ENCODE data around the gene GBP4. TPM values are rescaled to one million over a fixed set of nuclear protein-coding genes. Genes with fewer than 3 reads are reported as not detected.
A peak's percentile ranks its signal among the peaks of the same experiment; 100 is the strongest.

The GBP4 gene
- total RNA-seq, 2 experiments from 2014 or later = 26.5 to 29.9 TPM

- POLR2A ChIA-PET = interaction anchor here (1.2 to 3.1 kb wide), 8 partner anchors 71 to 158 kb away, joined by 3 to 38 read pairs (median 6); partner anchors contain the start of genes GBP2 and GBP5
- DNase-seq = no peak
- Mint-ChIP-seq H3K4me1 (ENCODE audit: low read depth) (peaks cover 71% of the 10 kb centered on the region), H3K36me3 (peaks cover 25% of the 10 kb centered on the region), H3K27me3 (no peaks in the 10 kb centered on the region), H3K27ac (peak overlapping the region; percentile 90), H3K4me3 (peak overlapping the region; percentile 88), H3K9me3 (peaks cover 7% of the 10 kb centered on the region)
- CTCF ChIA-PET = interaction anchor here (0.7 to 2.1 kb wide), 5 partner anchors 77 to 199 kb away, joined by 3 to 12 read pairs (median 3); no protein-coding TSS in a partner anchor
- intact Hi-C loops (cut with micrococcal nuclease) = loop anchor here (1.0 to 5.0 kb wide), 11 partner anchors 28 to 408 kb away; partner anchors contain the start of genes GBP2, GBP3 and GTF2B
Observed at GRCh38 chr1:89199525-89200031, 836 bp upstream of the GBP4 start.

- H3K27ac Mint-ChIP-seq = peak overlapping the region; percentile 90
- peak overlapping the region; percentile 88 for H3K4me3 Mint-ChIP-seq
- H3K36me3 Mint-ChIP-seq = peaks cover 28% of the 10 kb centered on the region
- ChIA-PET POLR2A (interaction anchor here (0.8 to 3.1 kb wide), 12 partner anchors 72 to 159 kb away, joined by 3 to 38 read pairs (median 5); partner anchors contain the start of genes GBP1, GBP2 and GBP5), CTCF (interaction anchor here (1.2 to 1.5 kb wide), 6 partner anchors 71 to 253 kb away, joined by 3 to 8 read pairs (median 4); no protein-coding TSS in a partner anchor)
- H3K27me3 Mint-ChIP-seq = no peaks in the 10 kb centered on the region
- peak; percentile 15 for DNase-seq
- no peaks in the 10 kb centered on the region for H3K9me3 Mint-ChIP-seq
- intact Hi-C loops (cut with micrococcal nuclease) = loop anchor here (1.0 to 5.0 kb wide), 6 partner anchors 59 to 409 kb away; partner anchors contain the start of genes GBP1 and GTF2B
- peaks cover 79% of the 10 kb centered on the region for H3K4me1 Mint-ChIP-seq (ENCODE audit: low read depth)
Observed at GRCh38 chr1:89198081-89198480, 661 bp downstream of the GBP4 start.

GRCh38 chr1:89195476-89195875, 3.3 kb downstream of the GBP4 start:
- ChIA-PET POLR2A (interaction anchor here (1.9 kb wide), 1 partner anchor 69 kb away, joined by 4 read pairs; no protein-coding TSS in a partner anchor), CTCF (interaction anchor here (1.2 kb wide), 1 partner anchor 62 kb away, joined by 4 read pairs; no protein-coding TSS in a partner anchor)
- H3K36me3 Mint-ChIP-seq = peaks cover 44% of the 10 kb centered on the region
- intact Hi-C loops (cut with micrococcal nuclease) = loop anchor here (5.0 kb wide), 4 partner anchors 62 to 412 kb away; partner anchors contain the start of gene GTF2B
- no peaks in the 10 kb centered on the region for H3K27me3 Mint-ChIP-seq
- H3K4me3 Mint-ChIP-seq = peak overlapping the region; percentile 50
- DNase-seq = no peak
- peaks cover 65% of the 10 kb centered on the region for H3K4me1 Mint-ChIP-seq (ENCODE audit: low read depth)
- H3K27ac Mint-ChIP-seq = peak overlapping the region; percentile 76
- no peaks in the 10 kb centered on the region for H3K9me3 Mint-ChIP-seq

GRCh38 chr1:89191314-89191713, 7.4 kb downstream of the GBP4 start:
- Mint-ChIP-seq H3K27me3 (no peaks in the 10 kb centered on the region), H3K9me3 (no peaks in the 10 kb centered on the region), H3K27ac (no peak overlapping the region), H3K4me1 (ENCODE audit: low read depth) (peaks cover 55% of the 10 kb centered on the region), H3K4me3 (no peak overlapping the region), H3K36me3 (peaks cover 61% of the 10 kb centered on the region)
- ChIA-PET CTCF (no interaction called here), POLR2A (no interaction called here)
- no peak for DNase-seq
- intact Hi-C loops (cut with micrococcal nuclease) = no loop called here

GRCh38 chr1:89190017-89190416, 8.7 kb downstream of the GBP4 start:
- intact Hi-C loops (cut with micrococcal nuclease) = no loop called here
- Mint-ChIP-seq H3K36me3 (peaks cover 66% of the 10 kb centered on the region), H3K4me3 (no peak overlapping the region), H3K9me3 (no peaks in the 10 kb centered on the region), H3K4me1 (ENCODE audit: low read depth) (peaks cover 43% of the 10 kb centered on the region), H3K27ac (no peak overlapping the region), H3K27me3 (no peaks in the 10 kb centered on the region)
- ChIA-PET CTCF (interaction anchor here (0.5 kb wide), 1 partner anchor 206 kb away, joined by 3 read pairs; no protein-coding TSS in a partner anchor), POLR2A (interaction anchor here (1.0 kb wide), 1 partner anchor 9 kb away, joined by 3 read pairs; the partner anchor contains the start of gene GBP4)
- DNase-seq = no peak

GRCh38 chr1:89179343-89179742, 19.4 kb downstream of the GBP4 start:
- ChIA-PET POLR2A (no interaction called here), CTCF (no interaction called here)
- Mint-ChIP-seq H3K9me3 (peaks cover 8% of the 10 kb centered on the region), H3K4me1 (ENCODE audit: low read depth) (peaks cover 9% of the 10 kb centered on the region), H3K4me3 (no peak overlapping the region), H3K27me3 (no peaks in the 10 kb centered on the region), H3K27ac (no peak overlapping the region), H3K36me3 (peaks cover 29% of the 10 kb centered on the region)
- intact Hi-C loops (cut with micrococcal nuclease) = no loop called here
- DNase-seq = no peak

GRCh38 chr1:89176971-89177370, 21.8 kb downstream of the GBP4 start:
- no peaks in the 10 kb centered on the region for H3K27me3 Mint-ChIP-seq
- H3K36me3 Mint-ChIP-seq = peaks cover 8% of the 10 kb centered on the region
- ChIA-PET CTCF (no interaction called here), POLR2A (no interaction called here)
- intact Hi-C loops (cut with micrococcal nuclease) = no loop called here
- H3K9me3 Mint-ChIP-seq = no peaks in the 10 kb centered on the region
- H3K27ac Mint-ChIP-seq = no peak overlapping the region
- no peak for DNase-seq
- no peak overlapping the region for H3K4me3 Mint-ChIP-seq
- H3K4me1 Mint-ChIP-seq (ENCODE audit: low read depth) = peaks cover 9% of the 10 kb centered on the region

GRCh38 chr1:89175601-89176256, 23.0 kb downstream of the GBP4 start, which contains the start of gene GBP7:
GBP7 (minus strand) TSS chr1:89176003; CDS start chr1:89171935, 4,068 bp downstream.
- peaks cover 14% of the 10 kb centered on the region for H3K4me1 Mint-ChIP-seq (ENCODE audit: low read depth)
- CTCF ChIA-PET = no interaction called here
- H3K9me3 Mint-ChIP-seq = no peaks in the 10 kb centered on the region
- no peak within 1 kb of the TSS for H3K4me3 Mint-ChIP-seq
- intact Hi-C loops (cut with micrococcal nuclease) = no loop called here
- H3K27ac Mint-ChIP-seq = no peak within 1 kb of the TSS
- POLR2A ChIA-PET = no interaction called here
- no peaks in the 10 kb centered on the region for H3K36me3 Mint-ChIP-seq
- no peak for DNase-seq
- H3K27me3 Mint-ChIP-seq = no peaks in the 10 kb centered on the region

- ChIA-PET CTCF (interaction anchor here (0.8 kb wide), 1 partner anchor 282 kb away, joined by 3 read pairs; no protein-coding TSS in a partner anchor), POLR2A (no interaction called here)
- Mint-ChIP-seq H3K27ac (no peak overlapping the region), H3K4me3 (no peak overlapping the region), H3K4me1 (ENCODE audit: low read depth) (peaks cover 16% of the 10 kb centered on the region), H3K36me3 (no peaks in the 10 kb centered on the region), H3K9me3 (no peaks in the 10 kb centered on the region), H3K27me3 (no peaks in the 10 kb centered on the region)
- no peak for DNase-seq
- intact Hi-C loops (cut with micrococcal nuclease) = no loop called here
Observed at GRCh38 chr1:89174491-89174890, 24.3 kb downstream of the GBP4 start.

GRCh38 chr1:89172468-89173143, 26.1 kb downstream of the GBP4 start:
- ChIA-PET POLR2A (no interaction called here), CTCF (interaction anchor here (1.2 kb wide), 1 partner anchor 186 kb away, joined by 5 read pairs; no protein-coding TSS in a partner anchor)
- no peak for DNase-seq
- H3K36me3 Mint-ChIP-seq = no peaks in the 10 kb centered on the region
- no peak overlapping the region for H3K4me3 Mint-ChIP-seq
- H3K4me1 Mint-ChIP-seq (ENCODE audit: low read depth) = peaks cover 16% of the 10 kb centered on the region
- intact Hi-C loops (cut with micrococcal nuclease) = no loop called here
- no peaks in the 10 kb centered on the region for H3K9me3 Mint-ChIP-seq
- H3K27ac Mint-ChIP-seq = no peak overlapping the region
- no peaks in the 10 kb centered on the region for H3K27me3 Mint-ChIP-seq

- peak overlapping the region; percentile 50 for H3K27ac Mint-ChIP-seq
- no peak overlapping the region for H3K4me3 Mint-ChIP-seq
- H3K4me1 Mint-ChIP-seq (ENCODE audit: low read depth) = peaks cover 7% of the 10 kb centered on the region
- H3K9me3 Mint-ChIP-seq = no peaks in the 10 kb centered on the region
- POLR2A ChIA-PET = no interaction called here
- CTCF ChIA-PET = no interaction called here
- no peaks in the 10 kb centered on the region for H3K36me3 Mint-ChIP-seq
- intact Hi-C loops (cut with micrococcal nuclease) = loop anchor here (1.0 to 2.0 kb wide), 2 partner anchors 28 to 44 kb away; partner anchors contain the start of gene GBP2
- H3K27me3 Mint-ChIP-seq = no peaks in the 10 kb centered on the region
- no peak for DNase-seq
Observed at GRCh38 chr1:89171067-89171438, 27.7 kb downstream of the GBP4 start.
